Endothelial cell of umbilical vein (primary cell): Measurements from ENCODE around the gene PNMA6F. TPM values are rescaled to one million over a fixed set of nuclear protein-coding genes. Genes with fewer than 3 reads are reported as not detected.

Source experiments
- BruUV-seq: library from RNA; stranded (reverse); fragments of 400-500 nt; replicated peaks from 2 replicates; lab custom pipeline; 2021; lab: Mats Ljungman, UMichigan
- CTCF ChIA-PET: fragments of 300-600, 350-600 bp; sonication (Branson Sonifier 250); formaldehyde crosslinking; loops from one replicate; lab custom pipeline; 2021; ENCODE audit warnings: antibody characterized with exemption, inconsistent platforms; lab: Charles Lee
- POLR2A ChIA-PET: fragments of 300-600, 350-600 bp; sonication (Branson Sonifier 250); formaldehyde crosslinking; loops from one replicate; lab custom pipeline; 2021; ENCODE audit warnings: antibody characterized with exemption, inconsistent platforms; lab: Charles Lee
- DNase-seq: peaks from one replicate; pipeline ENCODE4 v3.0.0-alpha.2; 2011; ENCODE audit warnings: low read depth, low spot score
- FAIRE-seq: peaks from 2 replicates; lab custom pipeline; 2011; peaks lifted over from hg19 to GRCh38; lab: Jason Lieb, UNC
- H2AFZ ChIP-seq: 2 replicates; pipeline ENCODE4 v1.6.0; 2012; ENCODE audit warnings: low read depth, low read length, control low read depth, inconsistent platforms
- H3K27ac ChIP-seq: 2 replicates; pipeline ENCODE4 v1.5.1; 2011; ENCODE audit warnings: low read depth, mild to moderate bottlenecking, control low read depth, low read length, moderate library complexity; ENCODE audit not compliant: insufficient read depth
- H3K27me3 ChIP-seq, 2 experiments: 2 replicates each; pipeline versions ENCODE4 v1.6.0 to v1.6.1; 2011; ENCODE audit warnings: low read length in 2 of 2, mixed read lengths in 1 of 2; ENCODE audit not compliant: control insufficient read depth in 2 of 2, insufficient read depth in 2 of 2
- H3K36me3 ChIP-seq, 2 experiments: 2 replicates in 1 of 2; 3 replicates in 1 of 2; pipeline ENCODE4 v1.5.1; 2011; ENCODE audit warnings: low read length in 2 of 2, mild to moderate bottlenecking in 1 of 2, moderate library complexity in 1 of 2; ENCODE audit not compliant: control insufficient read depth in 2 of 2, insufficient read depth in 2 of 2; ENCODE audit errors: extremely low read depth in 1 of 2
- H3K4me1 ChIP-seq: 3 replicates; pipeline ENCODE4 v1.5.1; 2011; ENCODE audit warnings: mild to moderate bottlenecking, low read length; ENCODE audit not compliant: control insufficient read depth, insufficient read depth; ENCODE audit errors: extremely low read depth
- H3K4me2 ChIP-seq: 2 replicates; pipeline ENCODE4 v1.6.1; 2011; ENCODE audit warnings: low read length, control low read depth, mixed read lengths; ENCODE audit not compliant: insufficient read depth
- H3K4me3 ChIP-seq, 3 experiments: fragments of 200-600 bp in 1 of 3; sonication (generic), shearing (Covaris generic) in 1 of 3; replicated peaks in 1 of 3; 2 replicates each; pipeline ENCODE4 v1.5.1; 2011 to 2016; ENCODE audit warnings: control low read depth in 3 of 3, low read length in 3 of 3, mild to moderate bottlenecking in 2 of 3, inconsistent platforms in 1 of 3, low read depth in 1 of 3, moderate library complexity in 1 of 3; ENCODE audit not compliant: insufficient read depth in 1 of 3
- H3K79me2 ChIP-seq: 2 replicates; pipeline ENCODE4 v1.6.0; 2012; ENCODE audit warnings: low read length, inconsistent platforms; ENCODE audit not compliant: control insufficient read depth, insufficient read depth
- H3K9ac ChIP-seq: replicated peaks from 2 replicates; pipeline ENCODE3; 2011; ENCODE audit warnings: low read length, control low read depth; ENCODE audit not compliant: insufficient read depth; ENCODE audit errors: extremely low read depth
- H3K9me1 ChIP-seq: replicated peaks from 3 replicates; pipeline ENCODE4 v1.6.0; 2011; ENCODE audit warnings: mild to moderate bottlenecking, low read length; ENCODE audit not compliant: control insufficient read depth, insufficient read depth; ENCODE audit errors: extremely low read depth
- H3K9me3 ChIP-seq: replicated peaks from 2 replicates; pipeline ENCODE4 v1.5.1; 2012; ENCODE audit warnings: low read length, inconsistent platforms; ENCODE audit not compliant: control insufficient read depth, insufficient read depth
- H4K20me1 ChIP-seq: replicated peaks from 2 replicates; pipeline ENCODE3; 2011; ENCODE audit warnings: mild to moderate bottlenecking, low read length; ENCODE audit not compliant: control insufficient read depth, insufficient read depth; ENCODE audit errors: extremely low read depth
- CTCF ChIP-seq, 2 donors: IDR thresholded peaks; 1 replicate in 1 of 2; 2 replicates in 1 of 2; pipeline ENCODE4 v1.5.1; 2011; ENCODE audit warnings: low read length in 2 of 2, mild to moderate bottlenecking in 2 of 2, moderate library complexity in 2 of 2, control low read depth in 1 of 2, inconsistent platforms in 1 of 2, low read depth in 1 of 2; ENCODE audit not compliant: insufficient read depth in 1 of 2; ENCODE audit errors: extremely low read depth in 1 of 2
- EZH2 ChIP-seq: IDR thresholded peaks from 2 replicates; pipeline ENCODE4 v1.6.1; 2012; ENCODE audit warnings: borderline replicate concordance, low read depth, mild to moderate bottlenecking, moderate library complexity, low read length, inconsistent platforms; ENCODE audit not compliant: severe bottlenecking
- FOS ChIP-seq: IDR thresholded peaks from 2 replicates; pipeline ENCODE4 v1.6.1; 2011; ENCODE audit warnings: mild to moderate bottlenecking, low read length, moderate library complexity, borderline replicate concordance; ENCODE audit not compliant: insufficient read depth
- GATA2 ChIP-seq: IDR thresholded peaks from 2 replicates; pipeline ENCODE4 v1.7.0; 2011; ENCODE audit warnings: low read depth, mild to moderate bottlenecking, moderate library complexity, mixed read lengths, low read length; ENCODE audit not compliant: insufficient read length, insufficient read depth
- JUN ChIP-seq: IDR thresholded peaks from 2 replicates; pipeline ENCODE4 v1.6.1; 2011; ENCODE audit warnings: borderline replicate concordance, low read depth; ENCODE audit not compliant: insufficient read length, insufficient read depth
- MAX ChIP-seq: IDR thresholded peaks from 2 replicates; pipeline ENCODE4 v1.6.1; 2011; ENCODE audit not compliant: insufficient read depth, insufficient read length
- MYC ChIP-seq: IDR thresholded peaks from one replicate; pipeline ENCODE4 v1.6.1; 2011; ENCODE audit warnings: mild to moderate bottlenecking, low read depth, low read length
- POLR2A ChIP-seq: IDR thresholded peaks from 2 replicates; pipeline ENCODE4 v1.6.1; 2012; ENCODE audit warnings: low read depth, mild to moderate bottlenecking, control low read depth, low read length
- POLR2AphosphoS5 ChIP-seq: IDR thresholded peaks from 2 replicates; pipeline ENCODE4 v1.6.1; 2012; ENCODE audit warnings: low read depth, mild to moderate bottlenecking, control low read depth, low read length, moderate library complexity; ENCODE audit not compliant: insufficient read depth
- dilution Hi-C: fragments of 300-500 bp; cut with MboI; formaldehyde crosslinking; loops from one replicate; pipeline ENCODE4 v1.15.0; 2019; ENCODE audit warnings: low sequenced_read_pairs; ENCODE audit not compliant: extremely low pct_ligation_motif_present
- intact Hi-C: fragments of 100-400 bp; cut with micrococcal nuclease; formaldehyde crosslinking; loops from one replicate; pipeline ENCODE4 v1.10.0; 2022
- polyA plus RNA-seq, 4 experiments: library from polyadenylated mRNA; depleted of rRNA in 3 of 4; stranded (reverse) in 3 of 4; unstranded in 1 of 4; fragments of >200 nt; gene quantifications; 2 replicates each; pipeline versions ENCODE4 v1.2.1 to v1.2.3, GENCODE V29; 2011 to 2012; ENCODE audit warnings: missing spikeins in 1 of 4
- total RNA-seq: library from RNA; stranded (reverse); gene quantifications from 2 replicates; pipeline ENCODE4 v1.2.3, GENCODE V29; 2021

PNMA6F gene
- total and polyA plus RNA-seq, 2 donors (not counting 3 experiments of a cell fraction or from before 2014, with no cell fraction given) = not detected

- BruUV-seq = no TSS peak
- H3K27ac ChIP-seq = no peak overlapping the region
- no peak overlapping the region for H3K4me2 ChIP-seq
- H3K79me2 ChIP-seq = no peaks in the 10 kb centered on the region
- no peaks in the 10 kb centered on the region for H4K20me1 ChIP-seq
- H3K9me3 ChIP-seq = no peaks in the 10 kb centered on the region
- no peaks in the 10 kb centered on the region for H3K9me1 ChIP-seq
- no peaks in the 10 kb centered on the region for H3K36me3 ChIP-seq
- ChIA-PET CTCF (no interaction called here), POLR2A (no interaction called here)
- intact Hi-C loops = no loop called here
- no peak for DNase-seq
- H3K4me1 ChIP-seq = no peaks in the 10 kb centered on the region
- FAIRE-seq = no peak
- dilution Hi-C loops = no loop called here
- no peak overlapping the region for H2AFZ ChIP-seq
- H3K27me3 ChIP-seq = peaks cover 0 to 3% of the 10 kb centered on the region in 2 experiments
- TF ChIP-seq JUN (no peak), MYC (no peak), GATA2 (no peak), POLR2A (no peak), FOS (no peak), POLR2AphosphoS5 (no peak), EZH2 (no peak), CTCF (IDR thresholded peaks at IDR 0.05; ENCODE audit: extremely low read depth in 1 of 2, insufficient read depth in 1 of 2, low read depth in 1 of 2, low read length in 2 of 2) (no peak), MAX (no peak)
- H3K9ac ChIP-seq = no peak overlapping the region
- H3K4me3 ChIP-seq = no peak overlapping the region
These were observed 40.3 kb upstream of the PNMA6F start for GRCh38 chrX:153361781-153362397.
